Caco-2 (cell line): ENCODE measurements around the gene GBE1. TPM values are rescaled to one million over a fixed set of nuclear protein-coding genes. Genes with fewer than 3 reads are reported as not detected.

Experiments used
- BruUV-seq: library from RNA; stranded (reverse); fragments of 400-500 nt; replicated peaks from 2 replicates; lab custom pipeline; 2021; lab: Mats Ljungman, UMichigan
- CTCF ChIA-PET: fragments of 300-600 bp; sonication (Branson Sonifier 250); formaldehyde crosslinking; loops from one replicate; lab custom pipeline; 2022; ENCODE audit warnings: antibody characterized with exemption; lab: Charles Lee
- POLR2A ChIA-PET: fragments of 300-600 bp; sonication (Branson Sonifier 250); formaldehyde crosslinking; loops from one replicate; lab custom pipeline; 2022; ENCODE audit warnings: antibody characterized with exemption; lab: Charles Lee
- DNase-seq, 2 experiments: peaks; one replicate each; pipeline versions ENCODE4 v3.0.0 to v3.0.0-alpha.2; 2020 to 2022
- H3K27me3 ChIP-seq: replicated peaks from 2 replicates; pipeline ENCODE4 v1.6.0; 2011; ENCODE audit warnings: low read length; ENCODE audit not compliant: control insufficient read depth, insufficient read depth
- H3K36me3 ChIP-seq: 2 replicates; pipeline ENCODE4 v1.5.1; 2011; ENCODE audit warnings: low read length; ENCODE audit not compliant: control insufficient read depth, insufficient read depth
- H3K4me1 ChIP-seq: fragments of 250-450 bp; sonication (Bioruptor Pico); 2 replicates; pipeline ENCODE4 v1.5.1; 2020; ENCODE audit warnings: mild to moderate bottlenecking
- H3K4me3 ChIP-seq: 2 replicates; pipeline ENCODE4 v1.5.1; 2011; ENCODE audit warnings: low read depth, mild to moderate bottlenecking, control low read depth, low read length
- H3K9me3 ChIP-seq: fragments of 250-450 bp; sonication (Bioruptor Pico); 2 replicates; pipeline ENCODE4 v1.5.1; 2020; ENCODE audit warnings: mild to moderate bottlenecking, moderate library complexity
- H3K27ac Mint-ChIP-seq: one replicate; pipeline ENCODE4 v1.8.0; 2022; ENCODE audit warnings: mixed read lengths; ENCODE audit not compliant: unreplicated experiment
- H3K27me3 Mint-ChIP-seq: one replicate; pipeline ENCODE4 v1.8.0; 2022; ENCODE audit warnings: mixed read lengths; ENCODE audit not compliant: insufficient read depth, unreplicated experiment
- H3K36me3 Mint-ChIP-seq: one replicate; pipeline ENCODE4 v1.8.0; 2022; ENCODE audit warnings: mild to moderate bottlenecking, mixed read lengths; ENCODE audit not compliant: insufficient read depth, unreplicated experiment
- H3K4me1 Mint-ChIP-seq: one replicate; pipeline ENCODE4 v1.8.0; 2022; ENCODE audit warnings: low read depth, mixed read lengths; ENCODE audit not compliant: unreplicated experiment
- H3K4me3 Mint-ChIP-seq: one replicate; pipeline ENCODE4 v1.8.0; 2022; ENCODE audit warnings: mild to moderate bottlenecking, moderate library complexity, mixed read lengths; ENCODE audit not compliant: unreplicated experiment
- H3K9me3 Mint-ChIP-seq: one replicate; pipeline ENCODE4 v1.8.0; 2022; ENCODE audit warnings: mixed read lengths; ENCODE audit not compliant: unreplicated experiment
- CTCF ChIP-seq, 2 experiments: fragments of 200-600 bp in 1 of 2; IDR thresholded peaks; 1 replicate in 1 of 2; 2 replicates in 1 of 2; pipeline versions ENCODE4 v1.5.1 to v1.8.0; 2011 to 2022; ENCODE audit warnings: antibody characterized with exemption in 1 of 2, control low read depth in 1 of 2, inconsistent platforms in 1 of 2, low read depth in 1 of 2, low read length in 1 of 2, mild to moderate bottlenecking in 1 of 2, moderate library complexity in 1 of 2; ENCODE audit not compliant: insufficient read depth in 1 of 2, severe bottlenecking in 1 of 2, unreplicated experiment in 1 of 2
- intact Hi-C: fragments of 100-400 bp; cut with micrococcal nuclease; formaldehyde crosslinking; loops from one replicate; pipeline ENCODE4 v1.10.0; 2022; ENCODE audit not compliant: unreplicated experiment
- total RNA-seq: library from RNA; stranded (reverse); gene quantifications from 2 replicates; pipeline ENCODE4 v1.2.3, GENCODE V29; 2022

Gene GBE1
- total RNA-seq, 1 experiment from 2014 or later = 8.2 TPM

DNA sequence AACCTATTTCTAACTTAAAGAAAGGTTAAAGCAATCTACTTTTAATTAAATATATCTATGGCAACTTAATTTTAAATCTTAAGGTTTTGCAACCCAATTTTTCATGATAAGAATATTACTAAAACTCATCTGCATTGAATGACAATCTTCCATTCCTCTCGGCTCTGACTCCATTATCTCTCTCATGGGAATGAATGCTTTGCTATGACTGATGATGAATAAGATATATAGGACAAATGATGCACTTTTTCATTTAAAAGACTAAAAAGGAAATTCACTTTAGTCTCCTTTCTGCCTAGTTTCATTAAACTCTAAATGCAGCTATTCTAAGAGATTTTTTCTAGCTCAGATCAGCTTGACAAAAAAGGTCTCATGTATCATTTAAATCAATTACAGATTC is 68.7 kb downstream of the GBE1 start:
- Mint-ChIP-seq H3K27ac (no peak overlapping the region), H3K4me1 (no peaks in the 10 kb centered on the region), H3K9me3 (no peaks in the 10 kb centered on the region), H3K4me3 (no peak overlapping the region), H3K27me3 (no peaks in the 10 kb centered on the region), H3K36me3 (no peaks in the 10 kb centered on the region)
- intact Hi-C loops = no loop called here
- H3K27me3 ChIP-seq = no peaks in the 10 kb centered on the region
- ChIA-PET POLR2A (no interaction called here), CTCF (no interaction called here)
- H3K9me3 ChIP-seq = no peaks in the 10 kb centered on the region
- H3K36me3 ChIP-seq = no peaks in the 10 kb centered on the region
- no peak overlapping the region for H3K4me3 ChIP-seq
- TF ChIP-seq CTCF (IDR thresholded peaks at IDR 0.05; ENCODE audit: insufficient read depth in 1 of 2, low read depth in 1 of 2, low read length in 1 of 2, severe bottlenecking in 1 of 2, unreplicated experiment in 1 of 2) = no peak
- BruUV-seq = no TSS peak
- no peaks in the 10 kb centered on the region for H3K4me1 ChIP-seq
- no peak for DNase-seq

- intact Hi-C loops = no loop called here
- no peak for TF ChIP-seq CTCF (IDR thresholded peaks at IDR 0.05; ENCODE audit: insufficient read depth in 1 of 2, low read depth in 1 of 2, low read length in 1 of 2, severe bottlenecking in 1 of 2, unreplicated experiment in 1 of 2)
- no TSS peak for BruUV-seq
- Mint-ChIP-seq H3K4me1 (peaks cover 8% of the 10 kb centered on the region), H3K36me3 (no peaks in the 10 kb centered on the region), H3K4me3 (no peak overlapping the region), H3K27ac (no peak overlapping the region), H3K27me3 (no peaks in the 10 kb centered on the region), H3K9me3 (no peaks in the 10 kb centered on the region)
- no peak for DNase-seq
- ChIA-PET CTCF (no interaction called here), POLR2A (no interaction called here)
- H3K36me3 ChIP-seq = no peaks in the 10 kb centered on the region
- H3K4me1 ChIP-seq = no peaks in the 10 kb centered on the region
- no peaks in the 10 kb centered on the region for H3K27me3 ChIP-seq
- H3K4me3 ChIP-seq = no peak overlapping the region
- no peaks in the 10 kb centered on the region for H3K9me3 ChIP-seq
These were observed 71.8 kb downstream of the GBE1 start for GRCh38 chr3:81689617-81690016.

DNA sequence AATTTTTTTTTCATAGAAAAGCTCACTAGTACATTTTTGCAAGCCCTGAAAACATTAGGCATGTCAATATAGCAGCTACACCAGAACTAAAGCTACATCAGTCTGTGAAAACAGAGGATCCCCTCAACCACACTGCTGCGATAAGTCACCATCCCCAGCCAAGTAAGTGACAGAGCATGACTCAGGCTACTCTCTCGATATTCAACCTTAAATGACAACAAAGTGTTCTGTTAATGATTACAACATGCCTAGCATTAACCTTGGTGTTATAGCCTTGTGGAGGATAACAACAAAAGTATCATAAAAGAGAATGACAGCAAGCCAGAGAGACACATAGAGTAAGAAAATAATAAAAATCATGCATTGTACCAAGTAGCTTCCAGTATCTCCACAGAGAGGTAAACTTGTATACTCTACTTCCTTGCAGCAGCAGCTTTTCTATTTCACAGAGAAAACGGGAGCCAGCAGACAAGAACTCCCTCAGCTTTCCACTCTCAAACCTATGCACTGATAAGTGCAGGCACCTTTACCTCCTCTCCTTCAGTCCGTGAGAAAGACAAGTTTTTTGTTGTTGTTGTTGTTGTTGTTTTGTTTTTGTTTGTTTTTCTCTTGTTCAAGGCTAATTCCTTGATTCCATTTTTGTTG is 76.6 kb downstream of the GBE1 start:
- TF ChIP-seq CTCF (IDR thresholded peaks at IDR 0.05; ENCODE audit: insufficient read depth in 1 of 2, low read depth in 1 of 2, low read length in 1 of 2, severe bottlenecking in 1 of 2, unreplicated experiment in 1 of 2) = no peak
- Mint-ChIP-seq H3K27me3 (no peaks in the 10 kb centered on the region), H3K4me1 (peaks cover 9% of the 10 kb centered on the region), H3K36me3 (no peaks in the 10 kb centered on the region), H3K4me3 (no peak overlapping the region), H3K27ac (no peak overlapping the region), H3K9me3 (no peaks in the 10 kb centered on the region)
- Histone ChIP-seq H3K9me3 (no peaks in the 10 kb centered on the region), H3K4me1 (no peaks in the 10 kb centered on the region), H3K4me3 (no peak overlapping the region), H3K36me3 (no peaks in the 10 kb centered on the region), H3K27me3 (no peaks in the 10 kb centered on the region)
- POLR2A ChIA-PET = no interaction called here
- BruUV-seq = no TSS peak
- intact Hi-C loops = no loop called here
- DNase-seq = no peak
- CTCF ChIA-PET = no interaction called here
